T47D (cell line): ENCODE data around the gene IRAK2.

Experiments
- DNase-seq, 2 experiments: peaks; one replicate each; pipeline versions ENCODE4 v3.0.0 to v3.0.0-alpha.2; 2011 to 2012; ENCODE audit warnings: low read depth in 1 of 2, low spot score in 1 of 2
- JUND ChIP-seq: IDR thresholded peaks from 2 replicates; pipeline ENCODE4 v1.6.1; 2012; ENCODE audit warnings: low read depth
- in situ Hi-C: cut with HindIII; loops from 2 replicates; pipeline ENCODE4 v1.10.0; 2016; ENCODE audit warnings: low sequenced_read_pairs, low pct_unique_long_range_greater_than_20kb

The IRAK2 gene

GRCh38 chr3:10185804-10186762 is 21.4 kb downstream of the IRAK2 start:
- DNase-seq, result no peak
- TF ChIP-seq JUND, result no peak
- in situ Hi-C loops, result no loop called here

- DNase-seq, result no peak
- TF ChIP-seq JUND, result no peak
- in situ Hi-C loops, result no loop called here
These were observed 22.7 kb downstream of the IRAK2 start for GRCh38 chr3:10187290-10187876.

GRCh38 chr3:10187944-10188343 is 23.2 kb downstream of the IRAK2 start:
- in situ Hi-C loops, result no loop called here
- no peak for TF ChIP-seq JUND
- no peak for DNase-seq

GRCh38 chr3:10188804-10189556 is 24.3 kb downstream of the IRAK2 start:
- DNase-seq, result no peak
- TF ChIP-seq JUND, result no peak
- in situ Hi-C loops, result no loop called here

- no peak for DNase-seq
- TF ChIP-seq JUND, result no peak
- in situ Hi-C loops, result no loop called here
These were observed 25.0 kb downstream of the IRAK2 start for GRCh38 chr3:10189557-10190354.

GRCh38 chr3:10192953-10193691 is 28.4 kb downstream of the IRAK2 start:
- no peak for TF ChIP-seq JUND
- in situ Hi-C loops, result no loop called here
- DNase-seq, result no peak

GRCh38 chr3:10193692-10194327 is 29.1 kb downstream of the IRAK2 start:
- TF ChIP-seq JUND, result no peak
- DNase-seq, result no peak
- in situ Hi-C loops, result no loop called here

GRCh38 chr3:10194328-10195071 is 29.8 kb downstream of the IRAK2 start:
- in situ Hi-C loops, result no loop called here
- no peak for TF ChIP-seq JUND
- DNase-seq, result peak in 1 of 2 experiments; percentile 9

GRCh38 chr3:10195366-10196089 is 30.8 kb downstream of the IRAK2 start:
- DNase-seq, result no peak
- TF ChIP-seq JUND, result no peak
- in situ Hi-C loops, result no loop called here
